Inflammatory macrophage treated with lipopolysaccharide for 4 hours (primary cell): ENCODE results near the gene CCDC86.
A peak's percentile ranks its signal among the peaks of the same experiment; 100 is the strongest.
"Not testable (repeated sequence)": the region's sequence is repeated elsewhere in the genome, so short reads cannot be mapped to it uniquely, and the experiment has no call there.

Experiments
- DNase-seq: peaks from one replicate; pipeline ENCODE4 v3.0.0-alpha.2; 2020

Gene CCDC86

GRCh38 chr11:60841797-60842667 lies at the start of gene CCDC86:
Gene CCDC86, plus strand, starts transcription at chr11:60842113. Its CDS starts 12 bp downstream, at chr11:60842125.
- peak; percentile 93 for DNase-seq

- no peak for DNase-seq
Measured at GRCh38 chr11:60792521-60792920, 49.4 kb upstream of the CCDC86 start.

- DNase-seq, result no peak
Measured at GRCh38 chr11:60795291-60795690, 46.6 kb upstream of the CCDC86 start.

GRCh38 chr11:60797846-60798630 lies 43.9 kb upstream of the CCDC86 start:
- DNase-seq, result no peak

- DNase-seq, result no peak
Measured at GRCh38 chr11:60798631-60799030, 43.3 kb upstream of the CCDC86 start.

GRCh38 chr11:60801194-60801593 lies 40.7 kb upstream of the CCDC86 start:
- DNase-seq, result no peak

- DNase-seq, result no peak
Measured at GRCh38 chr11:60803273-60803936, 38.5 kb upstream of the CCDC86 start.

GRCh38 chr11:60809249-60809648 lies 32.7 kb upstream of the CCDC86 start:
- DNase-seq, result no peak

- no peak for DNase-seq
Measured at GRCh38 chr11:60809691-60810090, 32.2 kb upstream of the CCDC86 start.

GRCh38 chr11:60810151-60810550 lies 31.8 kb upstream of the CCDC86 start:
- DNase-seq, result no peak

- DNase-seq, result no peak
Measured at GRCh38 chr11:60810569-60810968, 31.3 kb upstream of the CCDC86 start.

GRCh38 chr11:60813324-60813723 lies 28.6 kb upstream of the CCDC86 start:
- DNase-seq, result no peak

GRCh38 chr11:60814112-60814511 lies 27.8 kb upstream of the CCDC86 start:
- no peak for DNase-seq

GRCh38 chr11:60816590-60817157 lies 25.2 kb upstream of the CCDC86 start:
- no peak for DNase-seq

- no peak for DNase-seq
Measured at GRCh38 chr11:60818057-60818456, 23.9 kb upstream of the CCDC86 start.

GRCh38 chr11:60821827-60822599 lies 19.9 kb upstream of the CCDC86 start:
- no peak for DNase-seq

- not testable (repeated sequence) for DNase-seq
Measured at GRCh38 chr11:60823745-60824306, 18.1 kb upstream of the CCDC86 start.

- DNase-seq, result no peak
Measured at GRCh38 chr11:60825118-60825517, 16.8 kb upstream of the CCDC86 start.

GRCh38 chr11:60825790-60826189 lies 16.1 kb upstream of the CCDC86 start:
- DNase-seq, result no peak

GRCh38 chr11:60830478-60831142 lies 11.3 kb upstream of the CCDC86 start:
- DNase-seq, result no peak

GRCh38 chr11:60831143-60831500 lies 10.8 kb upstream of the CCDC86 start:
- peak; percentile 77 for DNase-seq
